Measurements from ENCODE around the gene CA10. TPM values are rescaled to one million over a fixed set of nuclear protein-coding genes. Genes with fewer than 3 reads are reported as not detected.

The CA10 gene
- total and polyA plus RNA-seq, 2 experiments from 2014 or later: 0.92 to 1.5 TPM

GRCh38 chr17:51827140-51827539 lies 331.4 kb downstream of the CA10 start:
- no peak overlapping the region for H2AFZ ChIP-seq
- H3K4me3 ChIP-seq: no peak overlapping the region
- H3K27me3 Mint-ChIP-seq (ENCODE audit: insufficient read depth, low read depth, poor library complexity): peaks cover 1% of the 10 kb centered on the region
- no peaks in the 10 kb centered on the region for H3F3A ChIP-seq (replicated peaks; ENCODE audit: low read depth)
- no peaks in the 10 kb centered on the region for H3K9me2 ChIP-seq (ENCODE audit: insufficient read depth)
- H3K27ac ChIP-seq (ENCODE audit: low read depth): no peak overlapping the region
- DNase-seq (ENCODE audit: low spot score): no peak
- H4K20me1 ChIP-seq (replicated peaks; ENCODE audit: insufficient read depth): no peaks in the 10 kb centered on the region
- no peak overlapping the region for H3K27ac Mint-ChIP-seq
- TF ChIP-seq, protein P1, sequence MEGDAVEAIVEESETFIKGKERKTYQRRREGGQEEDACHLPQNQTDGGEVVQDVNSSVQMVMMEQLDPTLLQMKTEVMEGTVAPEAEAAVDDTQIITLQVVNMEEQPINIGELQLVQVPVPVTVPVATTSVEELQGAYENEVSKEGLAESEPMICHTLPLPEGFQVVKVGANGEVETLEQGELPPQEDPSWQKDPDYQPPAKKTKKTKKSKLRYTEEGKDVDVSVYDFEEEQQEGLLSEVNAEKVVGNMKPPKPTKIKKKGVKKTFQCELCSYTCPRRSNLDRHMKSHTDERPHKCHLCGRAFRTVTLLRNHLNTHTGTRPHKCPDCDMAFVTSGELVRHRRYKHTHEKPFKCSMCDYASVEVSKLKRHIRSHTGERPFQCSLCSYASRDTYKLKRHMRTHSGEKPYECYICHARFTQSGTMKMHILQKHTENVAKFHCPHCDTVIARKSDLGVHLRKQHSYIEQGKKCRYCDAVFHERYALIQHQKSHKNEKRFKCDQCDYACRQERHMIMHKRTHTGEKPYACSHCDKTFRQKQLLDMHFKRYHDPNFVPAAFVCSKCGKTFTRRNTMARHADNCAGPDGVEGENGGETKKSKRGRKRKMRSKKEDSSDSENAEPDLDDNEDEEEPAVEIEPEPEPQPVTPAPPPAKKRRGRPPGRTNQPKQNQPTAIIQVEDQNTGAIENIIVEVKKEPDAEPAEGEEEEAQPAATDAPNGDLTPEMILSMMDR (conservative IDR thresholded peaks at IDR 0.05; ENCODE audit: low read depth in 2 of 2): no peak
- ATAC-seq: no peak
- no peak overlapping the region for H3K4me2 ChIP-seq
- H3K36me3 Mint-ChIP-seq (ENCODE audit: low read depth): no peaks in the 10 kb centered on the region
- H3K4me3 Mint-ChIP-seq: no peak overlapping the region
- no peaks in the 10 kb centered on the region for H3K36me3 ChIP-seq (ENCODE audit: insufficient read depth)
- no peaks in the 10 kb centered on the region for H3K27me3 ChIP-seq (ENCODE audit: insufficient read depth)
- no peaks in the 10 kb centered on the region for H3K4me1 ChIP-seq (ENCODE audit: insufficient read depth)
- no peaks in the 10 kb centered on the region for H3K9me3 Mint-ChIP-seq
- H3K79me2 ChIP-seq (replicated peaks; ENCODE audit: insufficient read depth): no peaks in the 10 kb centered on the region
- peaks cover 2% of the 10 kb centered on the region; the same call in 2 of the 3 replicates for H3K4me1 Mint-ChIP-seq

- no peak overlapping the region for H3K27ac Mint-ChIP-seq
- peaks cover 5% of the 10 kb centered on the region; the same call in 1 of the 2 replicates for H3K4me1 ChIP-seq (ENCODE audit: insufficient read depth)
- DNase-seq (ENCODE audit: low spot score): no peak
- H3K4me3 Mint-ChIP-seq: no peak overlapping the region
- no peaks in the 10 kb centered on the region for H3K79me2 ChIP-seq (replicated peaks; ENCODE audit: insufficient read depth)
- H4K20me1 ChIP-seq (replicated peaks; ENCODE audit: insufficient read depth): no peaks in the 10 kb centered on the region
- no peak overlapping the region for H3K4me3 ChIP-seq
- H2AFZ ChIP-seq: no peak overlapping the region
- no peak overlapping the region for H3K27ac ChIP-seq (ENCODE audit: low read depth)
- no peak for ATAC-seq
- no peaks in the 10 kb centered on the region for H3K36me3 Mint-ChIP-seq (ENCODE audit: low read depth)
- no peaks in the 10 kb centered on the region for H3F3A ChIP-seq (replicated peaks; ENCODE audit: low read depth)
- H3K36me3 ChIP-seq (ENCODE audit: insufficient read depth): no peaks in the 10 kb centered on the region
- no peaks in the 10 kb centered on the region for H3K27me3 Mint-ChIP-seq (ENCODE audit: insufficient read depth, low read depth, poor library complexity)
- no peak overlapping the region for H3K4me2 ChIP-seq
- no peaks in the 10 kb centered on the region for H3K4me1 Mint-ChIP-seq
- H3K27me3 ChIP-seq (ENCODE audit: insufficient read depth): no peaks in the 10 kb centered on the region
- H3K9me2 ChIP-seq (ENCODE audit: insufficient read depth): no peaks in the 10 kb centered on the region
- no peaks in the 10 kb centered on the region for H3K9me3 Mint-ChIP-seq
- no peak for TF ChIP-seq ZNF331 (CRISPR knock-in tag; IDR thresholded peaks at IDR 0.05; ENCODE audit: low read depth)
- TF ChIP-seq NANOG (IDR thresholded peaks at IDR 0.05; ENCODE audit: borderline replicate concordance): no peak
- TF ChIP-seq, protein P2, sequence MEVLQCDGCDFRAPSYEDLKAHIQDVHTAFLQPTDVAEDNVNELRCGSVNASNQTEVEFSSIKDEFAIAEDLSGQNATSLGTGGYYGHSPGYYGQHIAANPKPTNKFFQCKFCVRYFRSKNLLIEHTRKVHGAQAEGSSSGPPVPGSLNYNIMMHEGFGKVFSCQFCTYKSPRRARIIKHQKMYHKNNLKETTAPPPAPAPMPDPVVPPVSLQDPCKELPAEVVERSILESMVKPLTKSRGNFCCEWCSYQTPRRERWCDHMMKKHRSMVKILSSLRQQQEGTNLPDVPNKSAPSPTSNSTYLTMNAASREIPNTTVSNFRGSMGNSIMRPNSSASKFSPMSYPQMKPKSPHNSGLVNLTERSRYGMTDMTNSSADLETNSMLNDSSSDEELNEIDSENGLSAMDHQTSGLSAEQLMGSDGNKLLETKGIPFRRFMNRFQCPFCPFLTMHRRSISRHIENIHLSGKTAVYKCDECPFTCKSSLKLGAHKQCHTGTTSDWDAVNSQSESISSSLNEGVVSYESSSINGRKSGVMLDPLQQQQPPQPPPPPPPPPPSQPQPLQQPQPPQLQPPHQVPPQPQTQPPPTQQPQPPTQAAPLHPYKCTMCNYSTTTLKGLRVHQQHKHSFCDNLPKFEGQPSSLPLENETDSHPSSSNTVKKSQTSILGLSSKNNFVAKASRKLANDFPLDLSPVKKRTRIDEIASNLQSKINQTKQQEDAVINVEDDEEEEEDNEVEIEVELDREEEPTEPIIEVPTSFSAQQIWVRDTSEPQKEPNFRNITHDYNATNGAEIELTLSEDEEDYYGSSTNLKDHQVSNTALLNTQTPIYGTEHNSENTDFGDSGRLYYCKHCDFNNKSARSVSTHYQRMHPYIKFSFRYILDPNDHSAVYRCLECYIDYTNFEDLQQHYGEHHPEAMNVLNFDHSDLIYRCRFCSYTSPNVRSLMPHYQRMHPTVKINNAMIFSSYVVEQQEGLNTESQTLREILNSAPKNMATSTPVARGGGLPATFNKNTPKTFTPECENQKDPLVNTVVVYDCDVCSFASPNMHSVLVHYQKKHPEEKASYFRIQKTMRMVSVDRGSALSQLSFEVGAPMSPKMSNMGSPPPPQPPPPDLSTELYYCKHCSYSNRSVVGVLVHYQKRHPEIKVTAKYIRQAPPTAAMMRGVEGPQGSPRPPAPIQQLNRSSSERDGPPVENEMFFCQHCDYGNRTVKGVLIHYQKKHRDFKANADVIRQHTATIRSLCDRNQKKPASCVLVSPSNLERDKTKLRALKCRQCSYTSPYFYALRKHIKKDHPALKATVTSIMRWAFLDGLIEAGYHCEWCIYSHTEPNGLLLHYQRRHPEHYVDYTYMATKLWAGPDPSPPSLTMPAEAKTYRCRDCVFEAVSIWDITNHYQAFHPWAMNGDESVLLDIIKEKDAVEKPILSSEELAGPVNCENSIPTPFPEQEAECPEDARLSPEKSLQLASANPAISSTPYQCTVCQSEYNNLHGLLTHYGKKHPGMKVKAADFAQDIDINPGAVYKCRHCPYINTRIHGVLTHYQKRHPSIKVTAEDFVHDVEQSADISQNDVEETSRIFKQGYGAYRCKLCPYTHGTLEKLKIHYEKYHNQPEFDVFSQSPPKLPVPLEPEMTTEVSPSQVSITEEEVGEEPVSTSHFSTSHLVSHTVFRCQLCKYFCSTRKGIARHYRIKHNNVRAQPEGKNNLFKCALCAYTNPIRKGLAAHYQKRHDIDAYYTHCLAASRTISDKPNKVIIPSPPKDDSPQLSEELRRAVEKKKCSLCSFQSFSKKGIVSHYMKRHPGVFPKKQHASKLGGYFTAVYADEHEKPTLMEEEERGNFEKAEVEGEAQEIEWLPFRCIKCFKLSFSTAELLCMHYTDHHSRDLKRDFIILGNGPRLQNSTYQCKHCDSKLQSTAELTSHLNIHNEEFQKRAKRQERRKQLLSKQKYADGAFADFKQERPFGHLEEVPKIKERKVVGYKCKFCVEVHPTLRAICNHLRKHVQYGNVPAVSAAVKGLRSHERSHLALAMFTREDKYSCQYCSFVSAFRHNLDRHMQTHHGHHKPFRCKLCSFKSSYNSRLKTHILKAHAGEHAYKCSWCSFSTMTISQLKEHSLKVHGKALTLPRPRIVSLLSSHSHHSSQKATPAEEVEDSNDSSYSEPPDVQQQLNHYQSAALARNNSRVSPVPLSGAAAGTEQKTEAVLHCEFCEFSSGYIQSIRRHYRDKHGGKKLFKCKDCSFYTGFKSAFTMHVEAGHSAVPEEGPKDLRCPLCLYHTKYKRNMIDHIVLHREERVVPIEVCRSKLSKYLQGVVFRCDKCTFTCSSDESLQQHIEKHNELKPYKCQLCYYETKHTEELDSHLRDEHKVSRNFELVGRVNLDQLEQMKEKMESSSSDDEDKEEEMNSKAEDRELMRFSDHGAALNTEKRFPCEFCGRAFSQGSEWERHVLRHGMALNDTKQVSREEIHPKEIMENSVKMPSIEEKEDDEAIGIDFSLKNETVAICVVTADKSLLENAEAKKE (CRISPR knock-in tag; IDR thresholded peaks at IDR 0.05): no peak
- TF ChIP-seq, protein P3, sequence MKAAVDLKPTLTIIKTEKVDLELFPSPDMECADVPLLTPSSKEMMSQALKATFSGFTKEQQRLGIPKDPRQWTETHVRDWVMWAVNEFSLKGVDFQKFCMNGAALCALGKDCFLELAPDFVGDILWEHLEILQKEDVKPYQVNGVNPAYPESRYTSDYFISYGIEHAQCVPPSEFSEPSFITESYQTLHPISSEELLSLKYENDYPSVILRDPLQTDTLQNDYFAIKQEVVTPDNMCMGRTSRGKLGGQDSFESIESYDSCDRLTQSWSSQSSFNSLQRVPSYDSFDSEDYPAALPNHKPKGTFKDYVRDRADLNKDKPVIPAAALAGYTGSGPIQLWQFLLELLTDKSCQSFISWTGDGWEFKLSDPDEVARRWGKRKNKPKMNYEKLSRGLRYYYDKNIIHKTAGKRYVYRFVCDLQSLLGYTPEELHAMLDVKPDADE (IDR thresholded peaks at IDR 0.05): no peak
- TF ChIP-seq REST (IDR thresholded peaks at IDR 0.05; ENCODE audit: unreplicated experiment): no peak
- TF ChIP-seq CREB1 (CRISPR knock-in tag; IDR thresholded peaks at IDR 0.05; ENCODE audit: low read depth): no peak
Observed at GRCh38 chr17:51820766-51821165, 337.7 kb downstream of the CA10 start.

Data from GM23338 (cell line).